Pons (tissue), 1 donor: Measurements from ENCODE around the gene ISG20.
A peak's percentile ranks its signal among the peaks of the same experiment; 100 is the strongest.

Experiments used
- DNase-seq: peaks from one replicate; pipeline ENCODE4 v3.0.0-alpha.2; 2016; ENCODE audit warnings: low spot score

ISG20 gene

GRCh38 chr15:88688394-88688933, 49.6 kb downstream of the ISG20 start:
- DNase-seq: no peak

- DNase-seq: peak; percentile 87
Observed at GRCh38 chr15:88690331-88690730, 51.5 kb downstream of the ISG20 start.

GRCh38 chr15:88693191-88693590, 54.4 kb downstream of the ISG20 start:
- DNase-seq: no peak

GRCh38 chr15:88695101-88695500, 56.3 kb downstream of the ISG20 start:
- DNase-seq: no peak

GRCh38 chr15:88695691-88696251, 57.0 kb downstream of the ISG20 start:
- no peak for DNase-seq

GRCh38 chr15:88696254-88696653, 57.4 kb downstream of the ISG20 start:
- no peak for DNase-seq

GRCh38 chr15:88697276-88697675, 58.5 kb downstream of the ISG20 start:
- no peak for DNase-seq

- no peak for DNase-seq
Observed at GRCh38 chr15:88699861-88700260, 61.0 kb downstream of the ISG20 start.

GRCh38 chr15:88700716-88701115, 61.9 kb downstream of the ISG20 start:
- no peak for DNase-seq

- DNase-seq: no peak
Observed at GRCh38 chr15:88701561-88702095, 62.8 kb downstream of the ISG20 start.

- DNase-seq: no peak
Observed at GRCh38 chr15:88702983-88703382, 64.2 kb downstream of the ISG20 start.

- no peak for DNase-seq
Observed at GRCh38 chr15:88703533-88703932, 64.7 kb downstream of the ISG20 start.

GRCh38 chr15:88704791-88705768, 66.3 kb downstream of the ISG20 start:
- DNase-seq: peak; percentile 37

- DNase-seq: no peak
Observed at GRCh38 chr15:88705769-88706165, 67.0 kb downstream of the ISG20 start.
